Iris pigment epithelial cell (primary cell): ENCODE measurements around the gene MAPK14.

Source experiments
- DNase-seq: peaks from one replicate; pipeline ENCODE4 v3.0.0-alpha.2; 2011; ENCODE audit warnings: low read depth

The MAPK14 gene

GRCh38 chr6:36102853-36103252 lies 75.2 kb downstream of the MAPK14 start:
- DNase-seq: no peak

- DNase-seq: peak; percentile 43
Measured at GRCh38 chr6:36104836-36105235, 77.2 kb downstream of the MAPK14 start.

GRCh38 chr6:36109092-36109491 lies 81.5 kb downstream of the MAPK14 start:
- no peak for DNase-seq

GRCh38 chr6:36110050-36110449 lies 82.4 kb downstream of the MAPK14 start:
- no peak for DNase-seq

GRCh38 chr6:36110863-36111262 lies 83.3 kb downstream of the MAPK14 start:
- DNase-seq: no peak

- DNase-seq: no peak
Measured at GRCh38 chr6:36111526-36111925, 83.9 kb downstream of the MAPK14 start.

- DNase-seq: no peak
Measured at GRCh38 chr6:36113049-36113448, 85.4 kb downstream of the MAPK14 start.

GRCh38 chr6:36113703-36114102 lies 86.1 kb downstream of the MAPK14 start:
- DNase-seq: no peak

- DNase-seq: no peak
Measured at GRCh38 chr6:36114798-36115408, 87.3 kb downstream of the MAPK14 start.

GRCh38 chr6:36115412-36115811 lies 87.8 kb downstream of the MAPK14 start:
- DNase-seq: no peak

- no peak for DNase-seq
Measured at GRCh38 chr6:36116066-36116864, 88.7 kb downstream of the MAPK14 start.

GRCh38 chr6:36116943-36117342 lies 89.3 kb downstream of the MAPK14 start:
- DNase-seq: no peak

GRCh38 chr6:36117658-36118549 lies 90.3 kb downstream of the MAPK14 start:
- DNase-seq: no peak

- no peak for DNase-seq
Measured at GRCh38 chr6:36118550-36119107, 91.0 kb downstream of the MAPK14 start.

- DNase-seq: no peak
Measured at GRCh38 chr6:36119209-36119608, 91.6 kb downstream of the MAPK14 start.

- no peak for DNase-seq
Measured at GRCh38 chr6:36120018-36120417, 92.4 kb downstream of the MAPK14 start.

GRCh38 chr6:36120539-36120938 lies 92.9 kb downstream of the MAPK14 start:
- no peak for DNase-seq

- peak; percentile 60 for DNase-seq
Measured at GRCh38 chr6:36120979-36121786, 93.6 kb downstream of the MAPK14 start.

GRCh38 chr6:36121787-36122494 lies 94.3 kb downstream of the MAPK14 start:
- DNase-seq: no peak

GRCh38 chr6:36122495-36123269 lies 95.1 kb downstream of the MAPK14 start:
- no peak for DNase-seq
